Measurements from ENCODE around the gene ABHD1. TPM values are rescaled to one million over a fixed set of nuclear protein-coding genes. Genes with fewer than 3 reads are reported as not detected.

ABHD1 gene
- total and polyA plus RNA-seq, 7 donors, result 0.15 TPM; not detected in 6

- Histone ChIP-seq H3K27me3 (no peaks in the 10 kb centered on the region), H3K27ac (peak overlapping the region; percentile 88 to 98 (median 96)), H3K36me3 (peaks cover 9 to 28% (median 15%) of the 10 kb centered on the region in 4 donors), H3K9me3 (no peaks in the 10 kb centered on the region), H3K4me3 (peak overlapping the region; percentile 32 to 63 (median 55)), H3K4me1 (peaks cover 0 to 71% (median 66%) of the 10 kb centered on the region in 4 donors)
- 46 to 66% methylated on average over 10 of the region's 10 CpGs for WGBS, 2 donors
- TF ChIP-seq, protein P1, sequence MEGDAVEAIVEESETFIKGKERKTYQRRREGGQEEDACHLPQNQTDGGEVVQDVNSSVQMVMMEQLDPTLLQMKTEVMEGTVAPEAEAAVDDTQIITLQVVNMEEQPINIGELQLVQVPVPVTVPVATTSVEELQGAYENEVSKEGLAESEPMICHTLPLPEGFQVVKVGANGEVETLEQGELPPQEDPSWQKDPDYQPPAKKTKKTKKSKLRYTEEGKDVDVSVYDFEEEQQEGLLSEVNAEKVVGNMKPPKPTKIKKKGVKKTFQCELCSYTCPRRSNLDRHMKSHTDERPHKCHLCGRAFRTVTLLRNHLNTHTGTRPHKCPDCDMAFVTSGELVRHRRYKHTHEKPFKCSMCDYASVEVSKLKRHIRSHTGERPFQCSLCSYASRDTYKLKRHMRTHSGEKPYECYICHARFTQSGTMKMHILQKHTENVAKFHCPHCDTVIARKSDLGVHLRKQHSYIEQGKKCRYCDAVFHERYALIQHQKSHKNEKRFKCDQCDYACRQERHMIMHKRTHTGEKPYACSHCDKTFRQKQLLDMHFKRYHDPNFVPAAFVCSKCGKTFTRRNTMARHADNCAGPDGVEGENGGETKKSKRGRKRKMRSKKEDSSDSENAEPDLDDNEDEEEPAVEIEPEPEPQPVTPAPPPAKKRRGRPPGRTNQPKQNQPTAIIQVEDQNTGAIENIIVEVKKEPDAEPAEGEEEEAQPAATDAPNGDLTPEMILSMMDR (IDR thresholded peaks at IDR 0.05), result peak in 1 of 4 experiments; percentile 36
- no peak for TF ChIP-seq POLR2AphosphoS5 (IDR thresholded peaks at IDR 0.05)
- DNase-seq, result no peak
- intact Hi-C loops (cut with DNase I), result loop anchor here (2.0 to 5.0 kb wide), 3 partner anchors 53 to 127 kb away; partner anchors contain the start of genes ATRAID, MAPRE3, SLC5A6 and TMEM214
Observed at GRCh38 chr2:27085062-27085672, 38.4 kb upstream of the ABHD1 start.

DNA sequence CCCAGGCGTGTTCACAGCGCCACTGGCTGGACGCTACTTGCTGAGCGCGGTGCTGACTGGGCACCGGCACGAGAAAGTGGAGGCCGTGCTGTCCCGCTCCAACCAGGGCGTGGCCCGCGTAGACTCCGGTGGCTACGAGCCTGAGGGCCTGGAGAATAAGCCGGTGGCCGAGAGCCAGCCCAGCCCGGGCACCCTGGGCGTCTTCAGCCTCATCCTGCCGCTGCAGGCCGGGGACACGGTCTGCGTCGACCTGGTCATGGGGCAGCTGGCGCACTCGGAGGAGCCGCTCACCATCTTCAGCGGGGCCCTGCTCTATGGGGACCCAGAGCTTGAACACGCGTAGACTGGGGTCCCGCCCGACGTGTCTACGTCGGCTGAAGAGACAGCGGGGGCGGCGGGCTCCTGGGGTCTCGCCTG, 37.9 kb upstream of the ABHD1 start:
- peaks cover 9 to 24% (median 15%) of the 10 kb centered on the region in 4 donors for H3K36me3 ChIP-seq
- H3K9me3 ChIP-seq, result no peaks in the 10 kb centered on the region
- peak overlapping the region; percentile 32 to 63 (median 55) for H3K4me3 ChIP-seq
- peaks cover 0 to 66% (median 61%) of the 10 kb centered on the region in 4 donors for H3K4me1 ChIP-seq
- 1 to 2% methylated on average over 38 of the region's 38 CpGs for WGBS, 2 donors
- no peaks in the 10 kb centered on the region for H3K27me3 ChIP-seq
- intact Hi-C loops (cut with DNase I), result loop anchor here (1.0 to 5.0 kb wide), 4 partner anchors 35 to 127 kb away; partner anchors contain the start of genes ATRAID, MAPRE3, SLC5A6 and TMEM214
- TF ChIP-seq, protein P1 (IDR thresholded peaks at IDR 0.05), result peak in 2 of 4 experiments; percentile 13 to 32
- TF ChIP-seq EP300 (IDR thresholded peaks at IDR 0.05) (no peak), POLR2A (IDR thresholded peaks at IDR 0.05) (peak in 1 of 2 donors; percentile 7), POLR2AphosphoS5 (IDR thresholded peaks at IDR 0.05) (peak; percentile 40 to 81 (median 68))
- H3K27ac ChIP-seq, result peak overlapping the region; percentile 88 to 98 (median 96)
- peak; percentile 94 for DNase-seq

DNA sequence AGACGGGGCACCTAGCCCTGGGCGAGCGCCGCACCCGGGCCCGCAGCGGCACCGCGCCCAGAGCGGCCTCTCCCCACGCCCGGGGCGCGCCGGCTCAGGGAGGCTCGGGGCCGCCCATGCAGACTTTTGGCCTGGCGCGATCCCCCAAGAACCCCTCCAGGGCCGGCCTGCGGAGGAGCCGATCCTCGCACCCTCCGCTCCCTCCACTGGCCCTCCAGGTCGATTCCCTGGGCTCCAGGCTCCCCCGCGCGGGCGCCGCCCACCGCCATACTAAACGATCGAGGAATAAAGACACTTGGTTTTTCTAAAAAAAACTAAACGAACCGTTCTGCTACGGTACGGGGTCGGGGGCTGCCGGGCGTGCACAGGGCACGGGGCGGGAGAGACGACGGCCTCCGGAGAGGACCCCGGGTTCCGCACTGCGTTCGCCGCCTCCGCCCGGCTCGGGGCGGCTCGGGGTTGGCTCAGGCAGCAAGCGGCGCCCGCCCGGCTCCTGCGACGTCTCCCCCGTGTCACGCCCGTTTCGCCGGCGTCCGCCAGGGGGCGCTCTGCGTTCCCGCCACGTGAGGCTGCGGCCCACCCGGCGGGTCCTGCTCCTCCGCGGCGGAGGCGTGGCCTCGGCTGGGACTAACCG, 37.4 kb upstream of the ABHD1 start:
- Histone ChIP-seq H3K27ac (peak overlapping the region; percentile 88 to 98 (median 96)), H3K4me3 (peak overlapping the region; percentile 32 to 63 (median 55)), H3K36me3 (peaks cover 9 to 24% (median 15%) of the 10 kb centered on the region in 4 donors), H3K9me3 (no peaks in the 10 kb centered on the region), H3K27me3 (no peaks in the 10 kb centered on the region), H3K4me1 (peaks cover 0 to 62% (median 58%) of the 10 kb centered on the region in 4 donors)
- intact Hi-C loops (cut with DNase I), result loop anchor here (1.0 to 5.0 kb wide), 3 partner anchors 36 to 126 kb away; partner anchors contain the start of genes ATRAID, SLC5A6 and TMEM214
- peak; percentile 97 for DNase-seq
- WGBS, 2 donors, result 1% methylated on average over 81 of the region's 81 CpGs
- TF ChIP-seq POLR2AphosphoS5 (IDR thresholded peaks at IDR 0.05), result peak; percentile 60 to 91 (median 78)
- TF ChIP-seq, protein P1 (IDR thresholded peaks at IDR 0.05), result peak; percentile 47 to 88 (median 63)
- TF ChIP-seq POLR2A (IDR thresholded peaks at IDR 0.05), result no peak
- TF ChIP-seq EP300 (IDR thresholded peaks at IDR 0.05), result no peak

DNA sequence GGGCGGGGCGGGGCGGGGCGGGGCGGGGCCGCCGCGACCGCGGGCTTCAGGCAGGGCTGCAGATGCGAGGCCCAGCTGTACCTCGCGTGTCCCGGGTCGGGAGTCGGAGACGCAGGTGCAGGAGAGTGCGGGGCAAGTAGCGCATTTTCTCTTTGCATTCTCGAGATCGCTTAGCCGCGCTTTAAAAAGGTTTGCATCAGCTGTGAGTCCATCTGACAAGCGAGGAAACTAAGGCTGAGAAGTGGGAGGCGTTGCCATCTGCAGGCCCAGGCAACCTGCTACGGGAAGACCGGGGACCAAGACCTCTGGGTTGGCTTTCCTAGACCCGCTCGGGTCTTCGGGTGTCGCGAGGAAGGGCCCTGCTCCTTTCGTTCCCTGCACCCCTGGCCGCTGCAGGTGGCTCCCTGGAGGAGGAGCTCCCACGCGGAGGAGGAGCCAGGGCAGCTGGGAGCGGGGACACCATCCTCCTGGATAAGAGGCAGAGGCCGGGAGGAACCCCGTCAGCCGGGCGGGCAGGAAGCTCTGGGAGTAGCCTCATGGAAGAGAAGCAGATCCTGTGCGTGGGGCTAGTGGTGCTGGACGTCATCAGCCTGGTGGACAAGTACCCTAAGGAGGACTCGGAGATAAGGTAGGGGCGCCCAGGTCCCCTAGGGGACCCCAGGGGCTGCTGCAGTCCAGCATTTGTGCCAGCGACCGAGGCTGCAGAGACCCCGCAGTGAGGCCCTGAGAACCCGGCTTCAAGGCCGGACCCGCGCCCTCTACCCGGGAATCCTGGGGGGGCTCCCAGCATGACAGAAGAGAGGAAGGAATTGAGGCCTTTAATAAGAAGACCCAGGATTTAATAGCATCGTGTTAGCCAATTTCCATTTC, 36.7 kb upstream of the ABHD1 start, which contains the start of gene KHK:
KHK (plus strand) TSS at position 49 of the 870 bp plus-strand sequence; CDS start at position 537, 488 bp downstream.
- intact Hi-C loops (cut with DNase I), result loop anchor here (1.0 to 5.0 kb wide), 3 partner anchors 37 to 125 kb away; partner anchors contain the start of genes ATRAID, SLC5A6 and TMEM214
- H3K27ac ChIP-seq, result peak within 1 kb of the TSS; percentile 88 to 98 (median 96)
- peak within 1 kb of the TSS; percentile 46 to 63 (median 55) for H3K4me3 ChIP-seq
- peak; percentile 88 for DNase-seq
- peaks cover 7 to 20% (median 11%) of the 10 kb centered on the region in 4 donors for H3K36me3 ChIP-seq
- H3K27me3 ChIP-seq, result no peaks in the 10 kb centered on the region
- H3K4me1 ChIP-seq, result peaks cover 0 to 54% (median 50%) of the 10 kb centered on the region in 4 donors
- H3K9me3 ChIP-seq, result no peaks in the 10 kb centered on the region
- TF ChIP-seq POLR2A (IDR thresholded peaks at IDR 0.05), result no peak
- TF ChIP-seq POLR2AphosphoS5 (IDR thresholded peaks at IDR 0.05), result peak in 2 of 4 donors; percentile 52 to 75
- 8 to 14% methylated on average over 54 of the region's 54 CpGs for WGBS, 2 donors

All from sigmoid colon (tissue), 7 donors.